Daoy (cell line): ENCODE measurements around the gene IL4I1. TPM values are rescaled to one million over a fixed set of nuclear protein-coding genes. Genes with fewer than 3 reads are reported as not detected.

Experiments
- DNase-seq: peaks from one replicate; pipeline ENCODE4 v3.0.0-alpha.2; 2015; ENCODE audit warnings: low read depth
- total RNA-seq: library from RNA; depleted of rRNA; stranded (reverse); fragments of >200 nt; shearing (Covaris generic); gene quantifications from 2 replicates; pipeline ENCODE4 v1.2.3, GENCODE V29; 2014

IL4I1 gene
- total RNA-seq, 1 experiment from 2014 or later, result 9.1 TPM

DNA sequence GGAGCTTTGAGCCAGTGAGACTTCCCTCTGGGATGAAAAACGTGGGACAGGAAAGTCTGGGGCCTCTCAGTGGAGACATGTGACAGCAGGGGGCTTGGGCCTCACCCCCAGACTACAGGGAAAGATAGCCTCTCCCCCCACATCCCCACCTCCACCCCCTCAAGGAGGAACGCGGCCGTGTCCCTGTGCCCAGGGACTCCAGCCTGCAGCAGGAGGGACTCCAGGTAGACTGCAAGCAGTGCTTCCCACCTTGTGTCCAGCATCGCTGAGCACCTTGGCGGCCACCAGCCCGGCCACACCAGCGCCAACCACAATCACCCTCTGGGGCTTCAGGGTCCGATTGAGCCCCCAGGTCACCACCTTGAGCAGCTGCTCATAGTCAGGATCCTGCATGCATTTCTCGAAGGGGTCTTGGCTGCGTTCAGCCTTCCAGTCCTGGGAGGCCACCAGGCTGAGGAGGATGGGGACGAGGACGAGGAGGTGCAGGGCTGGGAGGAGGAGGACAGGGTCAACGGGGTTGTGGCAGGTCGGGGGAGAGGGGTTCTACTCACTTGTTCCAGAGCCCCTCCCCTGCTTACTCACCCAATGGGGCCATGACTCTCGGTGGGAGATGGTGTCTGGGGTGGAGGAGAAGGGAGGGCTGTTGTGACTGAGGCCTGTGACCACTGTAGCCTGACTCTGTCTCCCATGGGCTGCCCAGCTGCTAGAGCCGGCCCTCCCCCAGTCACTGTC lies 955 bp downstream of the IL4I1 start:
- peak; percentile 37 for DNase-seq

DNA sequence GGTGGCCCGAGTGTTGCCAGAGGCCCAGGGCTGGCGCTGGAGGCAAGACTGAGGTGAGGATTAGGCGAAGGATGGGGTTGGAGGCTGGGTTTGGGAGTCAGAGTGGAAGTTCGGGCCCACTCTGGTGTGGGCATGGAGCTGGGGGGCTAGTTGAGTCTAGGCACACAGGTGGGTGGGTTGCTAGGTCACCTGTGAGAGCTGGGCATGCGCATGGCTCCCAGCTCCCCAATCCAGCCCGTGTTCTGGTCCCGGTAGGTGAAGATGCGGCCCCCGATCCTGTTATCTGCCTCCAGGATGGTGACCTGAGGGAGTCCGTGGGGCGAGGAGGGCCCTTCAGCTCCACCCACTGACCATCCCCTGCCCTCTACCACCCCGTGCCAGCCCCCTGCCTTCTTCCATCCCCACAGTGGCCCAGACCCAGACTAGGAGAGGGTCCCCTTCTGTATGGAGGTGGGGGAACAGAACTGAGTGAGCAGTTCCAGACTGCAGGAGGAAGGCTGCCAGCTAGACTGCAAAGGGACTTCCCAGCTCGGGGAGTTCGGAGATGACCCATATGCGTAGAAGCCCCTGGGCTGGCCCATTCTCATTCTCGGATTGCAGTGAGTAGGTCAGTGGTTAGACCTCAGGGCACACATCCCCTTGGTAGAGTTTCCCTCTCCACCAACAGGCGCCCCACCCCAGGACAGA lies 1.7 kb downstream of the IL4I1 start:
- peak; percentile 44 for DNase-seq

- DNase-seq, result no peak
Measured at GRCh38 chr19:49894011-49894664, 2.5 kb downstream of the IL4I1 start.

- DNase-seq, result no peak
Measured at GRCh38 chr19:49892716-49893115, 4.0 kb downstream of the IL4I1 start.

- DNase-seq, result no peak
Measured at GRCh38 chr19:49891393-49891792, 5.3 kb downstream of the IL4I1 start.

GRCh38 chr19:49890349-49891311 lies 6.1 kb downstream of the IL4I1 start:
- no peak for DNase-seq

DNA sequence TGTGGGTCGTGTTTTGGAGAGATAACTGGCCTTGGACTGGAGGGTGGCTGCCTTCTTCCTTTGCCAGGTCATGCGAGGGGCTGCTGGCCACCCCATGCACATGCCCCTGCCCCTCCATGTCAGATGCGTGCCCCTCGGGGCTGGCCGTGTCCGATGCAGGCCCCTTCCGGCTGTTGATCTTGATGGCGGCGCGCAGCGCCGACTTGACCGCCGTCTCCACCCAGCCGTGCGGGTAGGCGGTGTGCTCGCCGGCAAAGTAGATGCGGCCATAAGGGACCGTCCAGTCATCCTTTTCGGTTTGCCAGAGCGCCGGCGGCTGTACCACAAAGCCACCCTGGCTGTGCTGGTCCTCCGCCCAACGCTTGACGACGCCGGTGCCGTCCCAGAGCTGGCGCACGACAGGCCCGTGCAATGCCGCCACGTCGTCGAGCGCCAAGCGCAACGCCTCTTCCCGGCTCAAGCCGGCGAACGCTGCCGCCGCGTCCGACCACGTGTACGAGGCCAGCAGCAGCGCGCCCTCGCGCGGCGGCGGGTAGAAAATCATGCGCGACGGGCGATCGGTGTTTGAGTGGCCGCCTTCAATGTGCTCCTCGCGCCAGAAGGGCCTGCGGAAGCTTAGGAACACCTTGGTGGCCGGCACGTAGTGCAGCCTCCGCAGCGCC lies 6.9 kb downstream of the IL4I1 start:
- DNase-seq, result no peak

DNA sequence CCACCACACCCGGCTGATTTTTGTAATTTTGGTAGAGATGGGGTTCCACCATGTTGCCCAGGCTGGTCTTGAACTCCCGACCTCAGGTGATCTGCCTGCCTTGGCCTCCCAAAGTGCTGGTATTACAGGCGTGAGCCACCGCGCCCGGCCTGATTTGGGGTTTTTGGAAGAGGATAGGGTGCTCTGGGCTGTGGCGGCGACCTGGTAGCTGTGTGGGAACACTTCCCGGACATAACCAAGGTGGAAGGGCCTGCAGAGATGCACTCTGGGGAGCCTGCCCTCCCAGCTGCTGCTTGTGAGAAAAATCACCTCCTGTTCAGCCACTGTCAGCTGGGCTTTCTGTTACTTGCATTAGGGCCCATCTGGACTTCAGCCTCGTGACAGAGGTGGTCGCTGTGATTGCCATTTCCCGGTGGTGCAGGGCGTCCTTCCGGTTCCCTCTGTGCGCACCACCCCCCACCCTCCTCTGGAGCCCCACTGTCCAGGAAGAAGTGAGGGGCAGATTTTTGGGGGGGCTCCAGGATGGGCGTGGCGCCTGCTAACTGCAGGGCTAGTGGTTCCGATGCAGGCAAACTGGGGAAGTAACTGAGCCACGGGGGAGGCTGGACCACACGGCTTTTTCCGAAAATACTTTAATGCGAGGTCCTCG lies 7.5 kb downstream of the IL4I1 start:
- DNase-seq, result no peak

DNA sequence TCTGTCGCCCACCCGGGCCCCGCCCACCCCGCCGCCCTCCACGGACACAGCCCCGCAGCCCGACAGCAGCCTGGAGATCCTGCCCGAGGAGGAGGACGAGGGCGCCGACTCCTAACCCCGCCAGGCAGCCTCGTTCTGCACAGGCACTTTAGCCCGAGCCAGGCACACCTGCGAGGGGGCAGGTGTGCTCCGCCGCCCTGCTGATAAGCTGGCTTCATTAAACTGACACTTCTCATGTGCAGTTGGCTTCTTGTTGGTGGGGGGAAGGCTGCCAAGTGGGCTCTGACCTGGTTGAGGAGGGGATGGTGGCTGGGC lies 8.2 kb downstream of the IL4I1 start:
- no peak for DNase-seq

- DNase-seq, result no peak
Measured at GRCh38 chr19:49887665-49888509, 8.8 kb downstream of the IL4I1 start.

- peak; percentile 62 for DNase-seq
Measured at GRCh38 chr19:49887037-49887664, 9.5 kb downstream of the IL4I1 start.

DNA sequence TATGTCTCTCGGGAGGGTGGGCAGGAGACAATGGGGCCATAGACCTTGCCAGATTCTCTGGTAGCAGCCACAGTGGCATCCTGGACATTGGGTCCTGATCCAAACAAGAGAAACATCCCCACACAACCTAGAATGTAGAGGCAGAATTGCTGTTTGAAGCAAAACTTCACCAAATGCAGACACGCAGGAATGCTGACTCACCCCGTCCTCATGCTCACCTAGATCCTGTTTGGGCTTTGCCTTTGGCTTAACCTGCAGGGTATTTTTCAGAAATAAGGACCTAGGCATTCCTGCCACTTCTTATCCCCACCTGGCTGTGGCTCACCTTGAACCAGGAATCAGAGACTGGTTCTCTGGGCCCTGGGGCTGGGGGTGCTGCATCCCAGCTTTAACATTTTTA lies 11.9 kb downstream of the IL4I1 start:
- DNase-seq, result no peak

DNA sequence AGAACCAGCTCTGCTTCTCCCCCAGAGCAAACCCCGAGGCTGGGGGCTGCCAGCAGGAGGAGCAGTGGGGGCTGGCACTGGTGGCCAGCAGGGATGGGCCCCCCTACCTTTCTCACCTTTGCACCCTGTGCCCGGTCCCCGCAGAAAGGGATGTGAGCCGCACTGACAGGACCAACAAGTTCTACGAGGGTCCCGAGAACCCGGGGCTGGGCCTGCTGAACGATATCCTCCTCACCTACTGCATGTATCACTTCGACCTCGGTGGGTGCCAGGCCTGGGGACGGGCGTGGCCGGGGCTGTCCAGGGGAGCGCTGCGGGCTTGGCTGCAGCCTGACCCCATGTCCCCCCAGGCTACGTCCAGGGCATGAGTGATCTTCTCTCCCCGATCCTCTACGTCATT lies 12.6 kb downstream of the IL4I1 start:
- no peak for DNase-seq

DNA sequence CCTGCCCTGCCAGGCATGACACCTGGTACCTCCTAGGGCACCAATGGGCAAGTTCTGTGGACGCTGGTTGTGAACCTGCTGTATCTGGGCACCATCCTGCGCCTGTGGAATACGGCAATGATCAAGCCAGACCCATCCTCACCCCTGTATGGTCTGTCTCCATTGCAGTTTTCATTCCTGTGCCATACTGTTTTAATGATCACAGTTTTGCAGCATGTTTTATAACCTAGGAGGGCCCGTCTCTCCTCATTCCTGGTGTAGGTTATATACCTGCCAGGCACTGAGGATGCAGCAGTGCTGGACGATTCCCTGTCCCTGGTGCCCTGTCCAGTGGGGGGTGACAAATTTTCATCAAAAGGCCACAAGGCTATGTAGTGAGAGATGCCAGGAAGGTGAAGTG lies 13.6 kb downstream of the IL4I1 start:
- DNase-seq, result no peak

DNA sequence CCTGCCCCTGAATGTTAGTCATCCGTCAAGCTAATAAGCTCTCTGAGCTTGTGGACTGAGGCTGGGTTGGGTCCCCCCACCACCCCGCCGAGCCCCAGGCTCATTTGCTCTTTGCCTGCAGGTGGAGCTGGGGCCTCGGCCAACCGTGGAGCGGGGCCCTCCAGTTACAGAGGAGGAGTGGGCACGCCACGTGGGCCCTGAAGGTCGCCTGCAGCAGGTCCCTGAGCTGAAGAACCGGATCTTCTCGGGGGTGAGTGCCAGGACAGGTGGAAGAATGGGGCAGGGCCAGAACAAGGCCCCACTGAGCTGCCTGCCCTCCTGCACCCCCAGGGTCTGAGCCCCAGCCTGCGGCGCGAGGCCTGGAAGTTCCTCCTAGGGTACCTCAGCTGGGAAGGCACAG lies 14.0 kb downstream of the IL4I1 start:
- no peak for DNase-seq

DNA sequence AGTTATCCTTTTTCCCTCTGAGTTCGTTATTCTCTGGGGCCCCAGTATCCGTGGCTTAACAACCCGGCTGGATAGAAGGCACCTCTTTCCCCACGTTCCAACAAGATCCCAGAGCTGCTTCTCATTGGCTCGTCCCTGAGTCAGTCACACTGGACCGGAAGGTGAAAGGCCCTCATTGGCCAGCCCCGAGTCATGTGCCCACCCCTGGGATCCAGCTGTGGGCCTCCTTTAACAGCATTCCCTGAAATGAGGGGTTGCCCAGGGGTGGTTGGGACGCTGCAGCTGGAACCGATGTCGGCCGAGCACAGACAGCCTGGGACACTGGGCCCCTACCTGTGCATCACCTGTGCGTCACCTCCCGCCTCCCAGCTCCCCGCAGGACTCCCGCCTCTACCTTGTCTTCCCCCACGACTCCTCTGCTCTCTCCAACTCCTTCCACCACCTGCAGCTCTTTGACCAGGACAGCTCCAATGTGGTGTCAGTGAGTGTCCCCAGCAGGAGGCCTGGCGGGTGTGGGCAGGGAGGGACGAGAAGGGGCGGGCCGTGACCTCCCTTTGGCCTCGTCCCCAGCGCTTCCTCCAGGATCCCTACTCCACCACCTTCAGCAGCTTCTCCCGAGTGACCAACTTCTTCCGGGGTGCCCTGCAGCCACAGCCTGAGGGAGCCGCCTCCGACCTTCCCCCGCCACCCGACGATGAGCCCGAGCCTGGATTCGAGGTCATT lies 14.9 kb downstream of the IL4I1 start:
- no peak for DNase-seq

- DNase-seq, result no peak
Measured at GRCh38 chr19:49881186-49881585, 15.5 kb downstream of the IL4I1 start.

DNA sequence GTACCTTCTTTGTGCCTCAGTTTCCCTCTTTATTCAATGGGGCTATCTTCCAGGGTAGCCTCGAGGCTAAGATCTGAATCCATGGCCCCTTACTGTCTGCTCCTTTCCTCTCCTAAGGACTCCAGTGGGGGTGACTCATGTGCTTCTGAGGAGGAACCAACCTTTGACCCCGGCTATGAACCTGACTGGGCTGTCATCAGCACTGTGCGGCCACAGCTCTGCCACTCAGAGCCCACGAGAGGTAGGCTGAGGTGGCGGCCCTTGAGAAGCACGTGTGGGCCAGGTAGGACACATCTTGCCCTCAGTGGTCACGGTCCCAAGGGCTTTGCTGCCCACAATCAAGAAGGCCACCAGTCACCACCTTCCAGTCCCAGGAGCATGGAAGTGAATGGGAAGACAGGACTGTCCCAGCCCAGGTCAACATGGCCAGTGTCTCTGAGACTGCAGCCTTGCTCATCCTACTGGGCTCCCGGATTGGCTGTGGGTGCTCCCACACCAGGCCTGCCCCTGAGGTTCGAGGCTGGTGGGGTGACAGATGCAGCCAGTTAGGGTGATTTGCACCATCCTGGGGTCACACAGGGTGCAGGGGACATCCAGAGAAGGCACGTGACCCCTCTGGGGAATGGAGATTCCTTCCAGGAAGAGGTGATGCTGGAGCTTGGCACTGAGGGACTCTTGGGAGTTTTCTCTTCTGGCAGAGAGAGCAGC lies 16.4 kb downstream of the IL4I1 start:
- DNase-seq, result no peak
